Pancreas (tissue), 10 donors: Measurements from ENCODE around the gene HMGB1. TPM values are rescaled to one million over a fixed set of nuclear protein-coding genes. Genes with fewer than 3 reads are reported as not detected.

Source experiments
- ATAC-seq, 4 donors: fragments of 200-7000 bp; cut with Tn5 transposase; one replicate each; pipeline versions ENCODE4 v1.8.0 to v1.9.1; 2020; ENCODE audit warnings: mild to moderate bottlenecking in 4 of 4, moderate library complexity in 4 of 4
- DNase-seq, 6 donors: peaks; one replicate each; pipeline ENCODE4 v3.0.0-alpha.2; 2020
- FAIRE-seq: peaks from 2 replicates; lab custom pipeline; 2012; peaks lifted over from hg19 to GRCh38; lab: Jason Lieb, UNC
- H3K27ac ChIP-seq, 4 donors: fragments of 200-600 bp; sonication (generic); 1 replicate in 3 of 4; 2 replicates in 1 of 4; pipeline versions ENCODE4 v1.5.0 to v1.8.0; 2020
- H3K27me3 ChIP-seq, 4 donors: fragments of 200-600 bp; one replicate each; pipeline ENCODE4 v1.8.0; 2021
- H3K36me3 ChIP-seq, 3 donors: fragments of 200-600 bp; sonication (generic) in 1 of 3; one replicate each; pipeline versions ENCODE4 v1.5.0 to v1.8.0; 2020 to 2021
- H3K4me1 ChIP-seq, 3 donors: fragments of 200-600 bp; one replicate each; pipeline ENCODE4 v1.8.0; 2021
- H3K4me3 ChIP-seq, 4 donors: fragments of 200-600 bp; sonication (generic) in 2 of 4; one replicate each; pipeline versions ENCODE4 v1.5.0 to v1.8.0; 2020 to 2021
- H3K9me3 ChIP-seq, 4 donors: fragments of 200-600 bp; one replicate each; pipeline ENCODE4 v1.8.0; 2021
- CTCF ChIP-seq, 4 donors: fragments of 200-600 bp; sonication (generic) in 3 of 4; IDR thresholded peaks; one replicate each; pipeline versions ENCODE4 v1.5.0 to v1.8.0; 2021; ENCODE audit warnings: antibody characterized with exemption in 4 of 4
- WGBS, 2 donors: extraction: QIAGEN DNeasy Blood & Tissue Kit; methylation state at CpG; one replicate each; pipeline ENCODE4 v1.1.7; 2013; 5-methylcytosine and 5-hydroxymethylcytosine counted together
- intact Hi-C, 3 donors: fragments of 100-400 bp; cut with DNase I; formaldehyde crosslinking; loops; one replicate each; pipeline versions ENCODE4 v1.11.1 to v1.14.2; 2022
- polyA plus RNA-seq, 2 donors: library from polyadenylated mRNA; stranded (reverse); fragments of 200-250 nt; gene quantifications; one replicate each; pipeline ENCODE4 v1.2.3, GENCODE V29; 2013
- total RNA-seq, 6 donors: library from RNA; stranded (reverse); fragmentation: NEBNext Ultra II Directional in 4 of 6; extraction: Animal tissue kit (Norgen Biotek cat#: 25700) in 4 of 6; gene quantifications; one replicate each; pipeline versions ENCODE4 v1.2.1 to v1.2.4, GENCODE V29; 2021 to 2023
- donor health status: healthy with polysubstance abuse.
- donor health status: DM: no; HTN: no; CAD: no; lungs with moderate emphysema.
- donor health status: DM: no; HTN: no; CAD: no.
- donor health status: control.
- donor health status: control.
- donor health status: Bipolar disorder and iron deficiency.
- donor health status: DM: yes; HTN: yes; CAD: no.
- donor health status: DM: no; HTN: no; CAD: no.
- donor health status: DM: no; HTN: no; CAD: no.
- donor health status: DM: yes; HTN: yes; CAD: no.

The HMGB1 gene
- total and polyA plus RNA-seq, 8 donors, result 53.5 to 196 (median 97.5) TPM

DNA sequence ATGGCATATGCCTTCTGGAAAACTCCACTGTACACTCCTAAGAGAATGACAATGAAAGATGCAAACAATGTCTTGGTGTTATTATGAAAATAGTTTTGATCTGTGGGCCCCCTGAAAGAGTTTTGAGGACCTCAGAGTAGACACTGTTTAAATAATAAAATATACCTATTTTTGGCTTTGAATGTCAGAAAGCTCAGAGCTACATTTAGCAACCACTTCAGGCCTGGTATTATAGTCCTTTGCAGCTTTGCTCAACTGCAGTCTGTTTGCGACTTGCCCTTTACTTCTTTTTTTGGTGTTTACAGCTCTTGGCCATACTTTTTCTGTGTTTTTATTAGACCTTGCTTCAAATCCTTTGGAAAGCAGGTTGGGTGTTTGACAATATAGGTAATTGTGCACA lies 49.3 kb downstream of the HMGB1 start:
- H3K27ac ChIP-seq, result no peak overlapping the region
- intact Hi-C loops, result no loop called here
- no peak for FAIRE-seq
- no peaks in the 10 kb centered on the region for H3K9me3 ChIP-seq
- TF ChIP-seq CTCF (IDR thresholded peaks at IDR 0.05), result no peak
- peaks cover 0 to 4% (median 4%) of the 10 kb centered on the region in 3 donors for H3K4me1 ChIP-seq
- no peaks in the 10 kb centered on the region for H3K36me3 ChIP-seq
- no peak for ATAC-seq
- no peak overlapping the region for H3K4me3 ChIP-seq
- WGBS, 2 donors, result 88 to 97% methylated on average over 1 of the region's 1 CpG
- no peaks in the 10 kb centered on the region for H3K27me3 ChIP-seq
- no peak for DNase-seq

- 76 to 88% methylated on average over 3 of the region's 3 CpGs for WGBS, 2 donors
- Histone ChIP-seq H3K4me1 (no peaks in the 10 kb centered on the region), H3K27me3 (no peaks in the 10 kb centered on the region), H3K9me3 (no peaks in the 10 kb centered on the region), H3K27ac (no peak overlapping the region), H3K4me3 (no peak overlapping the region), H3K36me3 (no peaks in the 10 kb centered on the region)
- ATAC-seq (no peak), FAIRE-seq (no peak), DNase-seq (no peak)
- TF ChIP-seq CTCF (IDR thresholded peaks at IDR 0.05), result no peak
- intact Hi-C loops, result no loop called here
These were observed 50.2 kb downstream of the HMGB1 start for GRCh38 chr13:30415430-30416030.

GRCh38 chr13:30413842-30414241 lies 51.9 kb downstream of the HMGB1 start:
- Histone ChIP-seq H3K4me1 (no peaks in the 10 kb centered on the region), H3K9me3 (no peaks in the 10 kb centered on the region), H3K27me3 (no peaks in the 10 kb centered on the region), H3K36me3 (no peaks in the 10 kb centered on the region), H3K4me3 (no peak overlapping the region), H3K27ac (no peak overlapping the region)
- no peak for TF ChIP-seq CTCF (IDR thresholded peaks at IDR 0.05)
- FAIRE-seq, result no peak
- ATAC-seq, result no peak
- DNase-seq, result no peak
- intact Hi-C loops, result no loop called here
- 57 to 65% methylated on average over 3 of the region's 3 CpGs for WGBS, 2 donors

GRCh38 chr13:30412346-30412745 lies 53.4 kb downstream of the HMGB1 start:
- no peaks in the 10 kb centered on the region for H3K27me3 ChIP-seq
- H3K27ac ChIP-seq, result no peak overlapping the region
- peaks cover 0 to 3% (median 0%) of the 10 kb centered on the region in 3 donors for H3K4me1 ChIP-seq
- no peak overlapping the region for H3K4me3 ChIP-seq
- DNase-seq, result no peak
- H3K36me3 ChIP-seq, result no peaks in the 10 kb centered on the region
- no peak for FAIRE-seq
- no peak for TF ChIP-seq CTCF (IDR thresholded peaks at IDR 0.05)
- intact Hi-C loops, result no loop called here
- H3K9me3 ChIP-seq, result no peaks in the 10 kb centered on the region
- ATAC-seq, result no peak

DNA sequence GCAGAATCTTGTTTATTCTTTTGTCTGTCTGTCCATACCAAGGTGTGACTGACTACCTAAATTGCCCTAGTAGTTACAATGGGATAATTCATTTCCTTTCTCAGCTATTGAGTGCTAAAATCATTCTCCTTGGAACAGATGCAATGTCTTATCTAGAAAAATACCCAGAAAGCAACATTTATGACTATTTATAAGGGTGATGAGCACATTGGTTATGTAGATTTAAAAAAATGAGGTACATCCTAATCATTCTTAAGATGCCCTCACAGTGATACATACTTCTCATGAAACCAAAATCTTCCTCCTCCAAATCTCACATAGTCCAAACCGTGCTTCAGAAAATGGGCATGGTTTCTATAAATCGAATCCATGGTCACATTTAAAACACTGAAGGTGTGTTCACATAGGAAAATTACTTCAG lies 55.0 kb downstream of the HMGB1 start:
- Histone ChIP-seq H3K9me3 (no peaks in the 10 kb centered on the region), H3K4me3 (no peak overlapping the region)
- 73 to 83% methylated on average over 2 of the region's 2 CpGs for WGBS, 2 donors

More for the DNA sequence above, 55.0 kb downstream of the HMGB1 start:
- ATAC-seq (no peak), DNase-seq (no peak), FAIRE-seq (no peak)
- peaks cover 0 to 3% (median 0%) of the 10 kb centered on the region in 3 donors for H3K4me1 ChIP-seq
- H3K27ac ChIP-seq, result no peak overlapping the region
- H3K27me3 ChIP-seq, result no peaks in the 10 kb centered on the region
- TF ChIP-seq CTCF (IDR thresholded peaks at IDR 0.05), result no peak
- no peaks in the 10 kb centered on the region for H3K36me3 ChIP-seq
- intact Hi-C loops, result no loop called here
